Activated CD4-positive, alpha-beta T cell treated with anti-CD3 and anti-CD28 coated beads for 36 hours (primary cell): ENCODE measurements around the gene UPK3BL1. TPM values are rescaled to one million over a fixed set of nuclear protein-coding genes. Genes with fewer than 3 reads are reported as not detected.
"Not testable (repeated sequence)": the region's sequence is repeated elsewhere in the genome, so short reads cannot be mapped to it uniquely, and the experiment has no call there.

ENCODE experiments used
- ATAC-seq: fragments of 200-7000 bp; cut with Tn5 transposase; one replicate; pipeline ENCODE4 v1.10.0; 2021; ENCODE audit warnings: mild to moderate bottlenecking, moderate library complexity
- CTCF ChIA-PET: fragments of 350-600 bp; sonication (Branson Sonifier 250); formaldehyde crosslinking; loops from one replicate; lab custom pipeline; 2021; ENCODE audit warnings: antibody characterized with exemption; lab: Charles Lee
- POLR2A ChIA-PET: fragments of 350-600 bp; sonication (Branson Sonifier 250); formaldehyde crosslinking; loops from one replicate; lab custom pipeline; 2021; ENCODE audit warnings: antibody characterized with exemption, inconsistent platforms; lab: Charles Lee
- DNase-seq: peaks from one replicate; pipeline ENCODE4 v3.0.0-alpha.2; 2020
- H3K27ac Mint-ChIP-seq: one replicate; pipeline ENCODE4 v1.8.0; 2021; ENCODE audit warnings: mixed read lengths
- H3K27me3 Mint-ChIP-seq: one replicate; pipeline ENCODE4 v1.8.0; 2021; ENCODE audit warnings: mixed read lengths
- H3K36me3 Mint-ChIP-seq: one replicate; pipeline ENCODE4 v1.8.0; 2021; ENCODE audit warnings: low read depth, mixed read lengths
- H3K4me1 Mint-ChIP-seq: one replicate; pipeline ENCODE4 v1.8.0; 2021; ENCODE audit warnings: mixed read lengths
- H3K4me3 Mint-ChIP-seq: one replicate; pipeline ENCODE4 v1.8.0; 2021; ENCODE audit warnings: mild to moderate bottlenecking, moderate library complexity, mixed read lengths
- H3K9me3 Mint-ChIP-seq: one replicate; pipeline ENCODE4 v1.8.0; 2021; ENCODE audit warnings: low read depth, mixed read lengths
- intact Hi-C, 2 experiments: fragments of 100-400 bp; cut with DNase I in 1 of 2; cut with micrococcal nuclease in 1 of 2; formaldehyde crosslinking; loops; one replicate each; pipeline versions ENCODE4 v1.14.2 to v1.15.1; 2022 to 2024; cut with DNase I, micrococcal nuclease
- total RNA-seq, 2 experiments: library from RNA; stranded (reverse); gene quantifications; one replicate each; pipeline ENCODE4 v1.2.3, GENCODE V29; 2021

Gene UPK3BL1
- total RNA-seq, 2 experiments from 2014 or later: 4.0 TPM; not detected in 1

DNA sequence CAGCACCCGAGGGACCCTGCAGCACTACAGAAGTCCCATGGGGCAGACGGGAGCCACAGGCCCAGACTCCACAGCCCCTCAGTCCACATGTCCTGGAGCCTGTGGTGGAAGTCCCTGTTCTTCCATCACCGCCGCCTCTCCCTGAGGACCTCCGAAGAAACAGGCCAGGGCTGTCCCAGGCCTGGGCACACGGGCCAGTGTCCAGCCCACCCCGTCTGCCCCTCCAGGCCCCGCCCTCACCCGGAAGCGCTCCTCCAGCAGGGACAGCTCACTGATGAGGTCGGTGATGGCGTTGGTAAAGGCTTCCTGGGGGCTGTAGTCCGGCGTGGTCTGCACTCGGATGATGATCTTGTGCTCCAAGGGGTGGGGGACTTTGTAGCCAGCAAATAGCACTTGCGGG is 24.3 kb upstream of the UPK3BL1 start:
- H3K9me3 Mint-ChIP-seq: not testable (repeated sequence)

DNA sequence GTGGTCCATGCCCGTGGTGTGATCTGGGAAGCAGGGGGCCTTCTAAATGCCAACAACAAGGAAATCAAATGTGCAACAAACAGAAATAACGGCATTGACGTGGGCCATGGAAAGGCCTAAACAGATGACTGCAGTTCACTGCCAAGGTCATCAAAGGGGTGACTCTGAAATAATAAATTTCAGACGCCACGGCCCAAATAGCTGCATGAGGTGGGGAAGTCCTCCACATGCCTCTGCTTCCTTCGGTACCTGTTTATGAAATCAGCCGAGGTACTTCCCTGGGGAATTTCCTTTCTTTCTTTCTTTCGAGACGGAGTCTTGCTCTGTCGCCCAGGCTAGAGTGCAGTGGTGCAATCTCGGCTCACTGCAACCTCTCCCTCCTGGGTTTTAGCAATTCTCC is 22.2 kb upstream of the UPK3BL1 start:
- ATAC-seq, H3K4me1 Mint-ChIP-seq, DNase-seq, H3K27me3 Mint-ChIP-seq, H3K4me3 Mint-ChIP-seq, H3K27ac Mint-ChIP-seq, CTCF ChIA-PET, H3K36me3 Mint-ChIP-seq, H3K9me3 Mint-ChIP-seq, POLR2A ChIA-PET, intact Hi-C loops: not testable (repeated sequence)

More for the DNA sequence above, 24.3 kb upstream of the UPK3BL1 start:
- CTCF ChIA-PET, H3K36me3 Mint-ChIP-seq, POLR2A ChIA-PET, intact Hi-C loops, DNase-seq, H3K4me3 Mint-ChIP-seq, ATAC-seq, H3K27me3 Mint-ChIP-seq, H3K4me1 Mint-ChIP-seq, H3K27ac Mint-ChIP-seq: not testable (repeated sequence)

DNA sequence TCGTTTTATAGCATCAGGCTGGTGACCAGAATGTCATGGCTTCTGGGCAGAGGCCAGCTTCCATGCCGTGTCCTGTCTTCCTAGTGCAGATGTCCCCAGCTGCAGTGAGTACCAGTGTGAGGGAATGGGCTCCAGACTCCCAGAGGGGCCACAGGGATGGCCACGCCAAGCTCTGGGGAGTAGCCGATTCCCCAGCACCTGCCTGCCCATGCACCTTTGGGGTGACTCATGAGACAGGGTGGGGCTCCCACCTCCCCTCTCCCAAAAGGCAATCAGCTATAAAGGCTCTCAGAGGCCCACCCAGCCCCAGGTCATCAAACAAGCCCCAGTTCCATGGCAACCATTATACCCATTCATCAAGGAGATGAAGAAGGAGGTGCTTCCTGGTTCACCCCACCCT is 7.3 kb upstream of the UPK3BL1 start, which contains the start of gene SPDYE2B:
Gene SPDYE2B, plus strand, starts transcription at position 396 of the 400 bp plus-strand sequence. CDS start 2,030 bp downstream, outside the sequence.
- H3K27me3 Mint-ChIP-seq, POLR2A ChIA-PET, H3K36me3 Mint-ChIP-seq, ATAC-seq, H3K4me1 Mint-ChIP-seq, H3K4me3 Mint-ChIP-seq, CTCF ChIA-PET, intact Hi-C loops, DNase-seq, H3K27ac Mint-ChIP-seq, H3K9me3 Mint-ChIP-seq: not testable (repeated sequence)

DNA sequence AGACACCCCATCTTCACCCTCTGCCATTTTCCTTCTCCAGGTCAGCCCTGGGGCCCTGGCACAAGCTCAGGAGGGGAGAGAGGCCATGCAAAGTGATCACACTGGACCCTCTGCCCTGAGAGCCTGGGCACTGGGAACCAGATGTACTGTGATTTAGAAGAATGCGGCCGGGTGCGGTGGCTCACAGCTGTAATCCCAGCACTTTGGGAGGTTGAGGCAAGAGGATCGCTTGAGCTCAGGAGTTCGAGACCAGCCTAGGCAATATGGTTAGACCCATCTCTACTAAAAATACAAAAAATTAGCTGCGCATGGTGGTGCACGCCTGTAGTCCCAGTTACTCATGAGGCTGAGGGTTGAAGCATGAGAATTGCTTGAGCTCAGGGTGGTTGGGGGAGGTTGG is 5.2 kb upstream of the UPK3BL1 start:
- CTCF ChIA-PET: not testable (repeated sequence)

DNA sequence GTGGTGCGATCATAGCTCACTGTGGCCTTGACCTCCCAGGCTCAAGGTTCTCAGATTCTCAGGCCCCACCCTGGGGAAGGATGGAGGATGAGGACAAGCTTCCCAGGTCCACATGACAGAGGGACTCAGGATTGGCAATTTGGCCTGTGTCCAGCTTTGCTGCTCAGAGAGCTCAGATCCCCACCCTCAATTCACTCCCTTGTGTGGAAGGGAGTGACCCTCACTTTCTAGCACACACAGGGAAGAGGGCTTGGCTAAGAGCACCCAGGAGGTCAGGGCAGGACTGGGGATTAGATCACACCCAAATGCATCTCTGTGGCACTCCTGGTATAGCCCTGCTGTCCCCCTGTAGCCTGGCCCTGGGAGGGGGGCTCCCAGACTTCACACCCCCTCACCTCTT is 813 bp upstream of the UPK3BL1 start:
- H3K27ac Mint-ChIP-seq, H3K4me3 Mint-ChIP-seq, ATAC-seq, H3K27me3 Mint-ChIP-seq, H3K36me3 Mint-ChIP-seq, H3K4me1 Mint-ChIP-seq, H3K9me3 Mint-ChIP-seq, intact Hi-C loops, DNase-seq, CTCF ChIA-PET, POLR2A ChIA-PET: not testable (repeated sequence)

More for the DNA sequence above, 5.2 kb upstream of the UPK3BL1 start:
- H3K27me3 Mint-ChIP-seq, H3K4me1 Mint-ChIP-seq, H3K4me3 Mint-ChIP-seq, POLR2A ChIA-PET, intact Hi-C loops, H3K27ac Mint-ChIP-seq, DNase-seq, H3K9me3 Mint-ChIP-seq, H3K36me3 Mint-ChIP-seq, ATAC-seq: not testable (repeated sequence)

DNA sequence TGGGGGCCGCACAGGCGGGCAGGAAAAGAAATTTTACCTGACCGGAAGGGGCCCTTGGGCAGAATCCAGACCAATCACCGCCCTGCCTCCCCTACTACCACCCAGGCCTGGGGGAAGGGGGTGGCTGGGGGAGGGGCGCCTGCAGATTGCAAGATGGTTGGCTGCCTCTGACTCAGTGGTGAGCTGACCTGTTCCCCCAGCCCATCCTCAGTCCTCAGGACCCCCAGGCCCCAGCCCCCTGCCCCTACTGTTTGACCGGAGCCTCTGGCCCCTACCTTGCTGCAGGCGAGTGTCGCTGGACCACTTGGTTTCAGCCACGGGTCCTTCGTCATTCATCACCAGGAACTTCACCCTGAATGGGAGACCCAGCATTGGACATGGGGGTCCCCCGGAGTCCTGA is 3.7 kb downstream of the UPK3BL1 start:
- H3K4me3 Mint-ChIP-seq, H3K9me3 Mint-ChIP-seq, H3K27ac Mint-ChIP-seq, ATAC-seq, POLR2A ChIA-PET, intact Hi-C loops, H3K4me1 Mint-ChIP-seq, CTCF ChIA-PET, H3K36me3 Mint-ChIP-seq, H3K27me3 Mint-ChIP-seq: not testable (repeated sequence)
- DNase-seq: peak; percentile 6

DNA sequence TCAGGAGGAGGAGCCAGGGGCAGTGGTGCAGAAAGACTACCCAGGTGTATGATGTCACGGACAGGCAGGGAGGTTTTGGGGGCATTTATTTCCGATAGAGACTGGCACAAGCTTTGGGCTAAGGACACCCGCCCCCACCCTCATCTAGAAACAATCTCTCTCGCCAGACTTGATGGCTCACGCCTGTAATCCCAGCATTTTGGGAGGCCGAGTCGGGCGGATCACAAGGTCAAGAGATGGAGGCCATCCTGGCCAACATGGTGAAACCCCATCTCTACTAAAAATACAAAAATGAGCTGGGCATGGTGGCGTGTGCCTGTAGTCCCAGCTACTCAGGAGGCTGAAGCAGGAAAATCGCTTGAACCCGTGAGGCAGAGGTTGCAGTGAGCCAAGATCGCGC is 5.6 kb downstream of the UPK3BL1 start:
- DNase-seq, H3K27ac Mint-ChIP-seq, POLR2A ChIA-PET, H3K36me3 Mint-ChIP-seq, H3K9me3 Mint-ChIP-seq, ATAC-seq, H3K4me1 Mint-ChIP-seq, H3K4me3 Mint-ChIP-seq, CTCF ChIA-PET, intact Hi-C loops, H3K27me3 Mint-ChIP-seq: not testable (repeated sequence)

DNA sequence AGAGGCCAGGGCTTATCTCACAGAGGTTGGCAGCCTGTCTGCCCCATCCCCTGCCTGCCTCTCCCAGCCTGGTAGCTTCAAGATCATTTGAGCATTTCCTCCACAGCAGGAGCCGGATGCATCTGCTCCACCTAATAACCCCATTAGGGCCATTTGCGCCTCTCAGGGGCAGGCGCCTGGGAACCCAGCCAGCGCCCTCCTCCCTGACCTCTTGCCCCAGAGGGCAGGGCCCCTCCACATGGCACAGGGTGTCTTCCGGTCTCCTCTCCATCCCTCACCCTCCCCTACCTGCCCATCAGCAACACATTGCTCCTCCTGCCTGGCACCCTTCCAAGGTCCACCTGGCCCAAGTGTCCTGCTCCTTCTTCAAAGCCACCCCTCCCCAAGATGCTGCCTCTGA is 7.2 kb downstream of the UPK3BL1 start:
- ATAC-seq, H3K27ac Mint-ChIP-seq, H3K36me3 Mint-ChIP-seq, H3K27me3 Mint-ChIP-seq, DNase-seq, H3K4me3 Mint-ChIP-seq, CTCF ChIA-PET, POLR2A ChIA-PET, H3K4me1 Mint-ChIP-seq, H3K9me3 Mint-ChIP-seq, intact Hi-C loops: not testable (repeated sequence)

DNA sequence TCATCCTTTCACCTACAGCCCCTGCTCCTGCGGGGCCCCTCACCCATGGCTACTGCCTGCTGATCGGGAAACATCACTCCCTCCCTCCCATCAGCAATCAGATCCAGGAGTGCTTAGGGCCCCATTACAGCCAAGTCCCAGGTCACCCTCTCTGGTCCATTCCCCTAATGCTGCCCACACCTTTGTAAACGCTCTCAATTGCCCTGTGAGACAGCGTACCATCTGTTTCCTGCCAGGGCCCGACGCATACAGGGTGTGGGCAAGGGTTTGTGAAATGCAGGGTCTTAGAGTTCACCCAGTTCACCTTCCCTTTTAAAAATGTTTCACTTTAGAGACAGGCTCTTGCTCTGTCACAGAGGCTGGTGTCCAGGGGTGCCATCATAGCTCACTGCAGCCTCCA is 8.3 kb downstream of the UPK3BL1 start:
- DNase-seq, H3K4me3 Mint-ChIP-seq, ATAC-seq, H3K36me3 Mint-ChIP-seq, H3K27ac Mint-ChIP-seq, H3K27me3 Mint-ChIP-seq, intact Hi-C loops, CTCF ChIA-PET, H3K9me3 Mint-ChIP-seq, H3K4me1 Mint-ChIP-seq, POLR2A ChIA-PET: not testable (repeated sequence)

DNA sequence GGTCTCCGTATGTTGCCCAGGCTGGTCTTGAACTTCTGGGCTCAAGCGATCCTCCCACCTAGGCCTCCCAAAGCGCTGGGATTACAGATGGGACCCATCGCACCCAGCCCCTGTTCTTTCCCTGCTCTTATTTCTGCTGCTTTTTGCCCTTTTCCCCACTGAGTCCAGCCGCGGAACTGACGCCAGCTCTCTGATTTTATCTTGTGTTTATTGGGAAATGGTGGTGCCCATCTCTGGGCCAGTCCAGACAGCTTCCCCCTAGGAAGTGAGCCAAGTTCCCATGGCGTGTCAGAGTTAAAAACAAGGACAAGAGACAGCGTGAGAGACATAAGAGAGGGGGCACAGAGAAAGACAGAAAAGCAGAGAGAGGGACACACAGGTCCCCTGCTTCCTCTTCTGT is 12.0 kb downstream of the UPK3BL1 start:
- ATAC-seq, intact Hi-C loops, DNase-seq, POLR2A ChIA-PET, H3K27me3 Mint-ChIP-seq, H3K4me1 Mint-ChIP-seq, H3K9me3 Mint-ChIP-seq, H3K36me3 Mint-ChIP-seq, CTCF ChIA-PET, H3K27ac Mint-ChIP-seq, H3K4me3 Mint-ChIP-seq: not testable (repeated sequence)

DNA sequence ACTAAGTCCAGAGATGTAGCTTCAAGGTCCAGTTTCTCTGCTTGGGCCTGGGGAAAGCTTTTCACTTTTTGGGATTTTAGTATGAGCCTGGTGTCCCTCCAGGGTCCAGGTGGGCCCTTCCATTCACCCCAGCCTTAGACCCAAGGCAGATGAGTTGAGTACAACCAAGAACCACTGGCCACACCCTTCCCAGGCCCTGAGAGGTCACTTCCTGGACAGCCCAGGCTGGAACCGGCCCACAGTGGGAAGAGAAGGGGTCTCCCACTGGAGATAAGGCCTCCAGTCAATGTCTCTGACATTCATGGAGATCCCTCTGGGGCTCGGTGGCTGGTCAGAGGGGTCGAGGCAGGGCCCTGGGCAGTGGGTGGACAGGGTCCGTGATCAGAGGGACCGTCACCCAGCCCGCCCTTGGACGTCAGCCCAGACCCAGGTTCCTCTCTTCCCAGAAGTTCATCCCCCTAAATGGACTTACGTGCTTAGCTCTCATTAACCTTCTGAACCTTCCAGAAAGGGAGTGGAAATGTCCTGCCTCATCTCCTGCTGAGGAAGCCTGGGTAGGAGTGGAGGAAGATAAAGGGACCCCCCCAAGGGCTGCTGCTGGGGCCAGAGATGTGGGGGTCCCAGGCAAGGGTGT is 15.2 kb downstream of the UPK3BL1 start:
- intact Hi-C loops, H3K27me3 Mint-ChIP-seq, H3K9me3 Mint-ChIP-seq, H3K36me3 Mint-ChIP-seq, H3K4me1 Mint-ChIP-seq, H3K27ac Mint-ChIP-seq, CTCF ChIA-PET, H3K4me3 Mint-ChIP-seq, POLR2A ChIA-PET, ATAC-seq, DNase-seq: not testable (repeated sequence)

DNA sequence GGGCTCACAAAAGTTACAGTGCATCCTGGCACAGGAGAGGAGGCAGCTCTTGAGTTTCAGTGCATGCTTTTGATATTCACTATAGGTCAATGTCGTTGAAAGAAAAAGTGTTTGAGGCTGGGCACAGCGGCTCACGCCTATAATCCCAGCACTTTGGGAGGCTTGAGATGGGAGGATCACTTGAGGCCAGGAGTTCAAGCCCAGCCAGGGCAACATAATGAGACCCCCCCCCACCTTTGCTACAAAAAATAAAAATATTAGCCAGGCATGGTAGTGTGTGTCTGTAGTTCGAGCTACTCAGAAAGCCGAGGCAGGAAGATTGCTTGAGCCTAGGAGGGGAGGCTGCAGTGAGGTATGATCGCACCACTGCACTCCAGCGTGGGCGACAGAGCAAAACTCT is 24.5 kb downstream of the UPK3BL1 start:
- CTCF ChIA-PET, intact Hi-C loops, H3K9me3 Mint-ChIP-seq, H3K4me3 Mint-ChIP-seq, H3K27ac Mint-ChIP-seq, H3K36me3 Mint-ChIP-seq, POLR2A ChIA-PET, H3K4me1 Mint-ChIP-seq, DNase-seq, ATAC-seq, H3K27me3 Mint-ChIP-seq: not testable (repeated sequence)
